ENCODE measurements around the gene C1QTNF6. TPM values are rescaled to one million over a fixed set of nuclear protein-coding genes. Genes with fewer than 3 reads are reported as not detected.

Gene C1QTNF6
- total RNA-seq, 6 experiments from 2014 or later = 3.3 to 5.0 (median 4.0) TPM

- Mint-ChIP-seq H3K27me3 (ENCODE audit: insufficient read depth) (peaks cover 27% of the 10 kb centered on the region), H3K4me3 (no peak overlapping the region), H3K9me3 (no peaks in the 10 kb centered on the region), H3K27ac (no peak overlapping the region), H3K36me3 (ENCODE audit: low read depth) (no peaks in the 10 kb centered on the region), H3K4me1 (ENCODE audit: low read depth) (peaks cover 6% of the 10 kb centered on the region; the same call in 1 of the 2 replicates)
- DNase-seq = no peak
- no peak for TF ChIP-seq CTCF (IDR thresholded peaks at IDR 0.05)
Measured at GRCh38 chr22:37210041-37210803, 22.2 kb upstream of the C1QTNF6 start.

- no peaks in the 10 kb centered on the region for H3K36me3 Mint-ChIP-seq (ENCODE audit: low read depth)
- no peak for TF ChIP-seq CTCF (IDR thresholded peaks at IDR 0.05)
- DNase-seq = no peak
- H3K27ac Mint-ChIP-seq = no peak overlapping the region
- peaks cover 23% of the 10 kb centered on the region for H3K27me3 Mint-ChIP-seq (ENCODE audit: insufficient read depth)
- H3K9me3 Mint-ChIP-seq = no peaks in the 10 kb centered on the region
- no peak overlapping the region for H3K4me3 Mint-ChIP-seq
- H3K4me1 Mint-ChIP-seq (ENCODE audit: low read depth) = peaks cover 6% of the 10 kb centered on the region; the same call in 1 of the 2 replicates
Measured at GRCh38 chr22:37209140-37209845, 21.2 kb upstream of the C1QTNF6 start.

- peaks cover 23% of the 10 kb centered on the region for H3K27me3 Mint-ChIP-seq (ENCODE audit: insufficient read depth)
- H3K4me1 Mint-ChIP-seq (ENCODE audit: low read depth) = peaks cover 6% of the 10 kb centered on the region; the same call in 1 of the 2 replicates
- H3K9me3 Mint-ChIP-seq = no peaks in the 10 kb centered on the region
- no peak for TF ChIP-seq CTCF (IDR thresholded peaks at IDR 0.05)
- no peak overlapping the region for H3K27ac Mint-ChIP-seq
- H3K4me3 Mint-ChIP-seq = no peak overlapping the region
- DNase-seq = no peak
- H3K36me3 Mint-ChIP-seq (ENCODE audit: low read depth) = no peaks in the 10 kb centered on the region
Measured at GRCh38 chr22:37208401-37209139, 20.5 kb upstream of the C1QTNF6 start.

- H3K27ac Mint-ChIP-seq = no peak overlapping the region
Measured at GRCh38 chr22:37207981-37208380, 19.9 kb upstream of the C1QTNF6 start.

More at GRCh38 chr22:37207981-37208380, 19.9 kb upstream of the C1QTNF6 start:
- no peak overlapping the region for H3K4me3 Mint-ChIP-seq
- no peaks in the 10 kb centered on the region for H3K36me3 Mint-ChIP-seq (ENCODE audit: low read depth)
- TF ChIP-seq CTCF (IDR thresholded peaks at IDR 0.05) = no peak
- no peak for DNase-seq
- H3K27me3 Mint-ChIP-seq (ENCODE audit: insufficient read depth) = peaks cover 23% of the 10 kb centered on the region
- H3K4me1 Mint-ChIP-seq (ENCODE audit: low read depth) = peaks cover 6% of the 10 kb centered on the region; the same call in 1 of the 2 replicates
- no peaks in the 10 kb centered on the region for H3K9me3 Mint-ChIP-seq
